ENCODE results near the gene KCNQ1.

KCNQ1 gene

DNA sequence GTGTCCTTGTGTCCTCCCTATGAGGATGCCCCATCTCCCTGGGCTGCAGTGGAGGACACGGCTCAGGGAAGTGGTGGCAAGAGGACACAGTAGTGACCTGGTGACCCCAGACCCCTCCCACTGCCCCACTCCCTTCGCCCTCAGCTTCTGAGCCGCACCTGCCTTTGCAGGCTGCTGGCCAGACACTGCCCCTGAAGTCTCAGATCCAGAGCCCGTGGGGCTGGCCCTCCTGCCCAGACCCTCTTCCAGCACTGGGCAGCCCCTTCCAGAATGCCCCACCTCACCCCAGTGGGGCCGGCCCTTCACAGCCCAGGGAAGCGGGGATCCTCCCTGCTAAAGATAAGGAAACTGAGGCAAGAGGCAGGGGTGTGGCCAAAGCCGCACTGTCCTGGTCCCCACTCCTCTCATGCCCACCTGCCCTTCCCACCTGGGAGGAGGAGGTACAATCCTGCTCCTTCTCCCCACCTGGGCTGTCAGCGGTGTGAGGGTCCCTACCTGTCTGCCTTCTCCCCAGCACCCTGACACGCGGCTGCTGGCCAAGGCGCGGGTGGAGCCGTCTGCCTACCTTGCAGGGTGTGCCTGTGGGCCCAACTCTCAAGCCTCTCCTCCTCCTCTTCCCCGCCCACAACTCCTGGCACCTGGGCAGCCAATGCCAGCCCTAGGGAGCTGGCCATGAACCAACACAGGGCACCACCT is 17.8 kb upstream of the KCNQ1 start:
- Histone ChIP-seq H3K27me3 (ENCODE audit: control insufficient read depth, insufficient read depth, low read length) (no peaks in the 10 kb centered on the region; the same call in 1 of the 2 replicates), H3K4me3 (ENCODE audit: low read depth, low read length) (no peak overlapping the region), H3K9ac (ENCODE audit: low read length) (no peak overlapping the region)

DNA sequence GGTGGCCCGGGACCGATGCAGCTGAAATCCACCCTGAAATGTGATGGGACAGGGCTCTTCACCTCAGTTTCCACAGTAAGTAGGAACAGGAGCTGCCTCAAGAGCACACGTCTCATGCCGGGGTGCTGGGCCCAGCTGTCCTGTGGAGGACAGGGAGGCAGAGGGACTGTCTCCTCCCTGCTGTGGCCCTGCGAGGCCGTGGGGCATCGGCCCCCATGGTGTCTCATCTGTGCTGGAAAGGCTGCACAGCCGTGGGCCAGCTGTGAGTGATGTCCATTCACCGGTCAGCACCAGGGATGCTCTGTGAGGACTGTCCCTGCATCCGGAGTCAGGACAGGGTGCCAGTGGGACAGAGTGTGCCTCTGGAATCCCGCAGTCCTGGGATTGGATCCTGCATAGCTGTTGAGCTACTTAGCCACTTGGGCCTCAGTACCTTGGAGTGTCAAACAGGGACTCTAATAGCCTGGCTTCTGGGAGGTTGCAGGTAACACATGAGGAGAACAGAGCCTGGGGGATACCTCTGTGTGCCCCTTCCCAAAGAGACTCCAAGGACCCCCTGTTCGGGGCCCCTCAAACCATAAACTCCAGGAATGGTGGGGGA is 17.0 kb upstream of the KCNQ1 start:
- H3K4me3 ChIP-seq (ENCODE audit: low read depth, low read length): no peak overlapping the region
- no peaks in the 10 kb centered on the region; the same call in 1 of the 2 replicates for H3K27me3 ChIP-seq (ENCODE audit: control insufficient read depth, insufficient read depth, low read length)
- no peak overlapping the region for H3K9ac ChIP-seq (ENCODE audit: low read length)
- H3K9me3 ChIP-seq (ENCODE audit: control insufficient read depth, insufficient read depth, low read depth, low read length): peaks cover 3% of the 10 kb centered on the region; the same call in 1 of the 2 replicates
- no peaks in the 10 kb centered on the region for H3K36me3 ChIP-seq (ENCODE audit: control insufficient read depth, insufficient read depth, low read length)
- no peaks in the 10 kb centered on the region for H3K4me1 ChIP-seq (ENCODE audit: control insufficient read depth, insufficient read depth, low read length)
- no peak overlapping the region for H3K27ac ChIP-seq (ENCODE audit: low read depth, low read length)

More for the DNA sequence above, 17.8 kb upstream of the KCNQ1 start:
- no peaks in the 10 kb centered on the region for H3K36me3 ChIP-seq (ENCODE audit: control insufficient read depth, insufficient read depth, low read length)
- H3K4me1 ChIP-seq (ENCODE audit: control insufficient read depth, insufficient read depth, low read length): no peaks in the 10 kb centered on the region
- H3K9me3 ChIP-seq (ENCODE audit: control insufficient read depth, insufficient read depth, low read depth, low read length): peaks cover 3% of the 10 kb centered on the region; the same call in 1 of the 2 replicates
- H3K27ac ChIP-seq (ENCODE audit: low read depth, low read length): no peak overlapping the region

DNA sequence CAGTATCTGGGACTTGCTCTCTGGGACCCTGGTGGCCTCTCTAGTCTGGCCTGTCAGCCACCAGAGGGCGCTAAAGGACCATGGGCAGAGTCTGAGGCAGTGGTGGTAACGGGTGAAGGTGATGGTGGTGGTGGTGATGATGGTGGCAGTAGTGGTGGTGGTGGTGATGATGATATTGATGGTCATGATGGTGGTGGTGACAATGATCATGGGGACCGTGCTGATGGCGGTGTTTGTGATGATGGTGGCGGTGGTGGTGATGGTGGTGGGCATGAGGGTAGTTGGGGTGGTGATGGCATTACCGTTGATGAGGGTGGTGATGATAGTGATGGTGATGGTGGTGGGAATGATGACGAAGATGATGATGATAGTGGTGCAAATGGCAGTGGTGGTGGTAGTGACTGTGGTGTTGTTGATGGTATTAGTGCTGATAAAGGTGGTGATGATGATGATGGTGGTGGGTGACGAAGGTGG is 16.4 kb upstream of the KCNQ1 start:
- Histone ChIP-seq H3K27ac (ENCODE audit: low read depth, low read length) (no peak overlapping the region), H3K9ac (ENCODE audit: low read length) (no peak overlapping the region), H3K27me3 (ENCODE audit: control insufficient read depth, insufficient read depth, low read length) (no peaks in the 10 kb centered on the region; the same call in 1 of the 2 replicates), H3K4me3 (ENCODE audit: low read depth, low read length) (no peak overlapping the region), H3K9me3 (ENCODE audit: control insufficient read depth, insufficient read depth, low read depth, low read length) (peaks cover 3% of the 10 kb centered on the region; the same call in 1 of the 2 replicates), H3K4me1 (ENCODE audit: control insufficient read depth, insufficient read depth, low read length) (no peaks in the 10 kb centered on the region), H3K36me3 (ENCODE audit: control insufficient read depth, insufficient read depth, low read length) (no peaks in the 10 kb centered on the region)

DNA sequence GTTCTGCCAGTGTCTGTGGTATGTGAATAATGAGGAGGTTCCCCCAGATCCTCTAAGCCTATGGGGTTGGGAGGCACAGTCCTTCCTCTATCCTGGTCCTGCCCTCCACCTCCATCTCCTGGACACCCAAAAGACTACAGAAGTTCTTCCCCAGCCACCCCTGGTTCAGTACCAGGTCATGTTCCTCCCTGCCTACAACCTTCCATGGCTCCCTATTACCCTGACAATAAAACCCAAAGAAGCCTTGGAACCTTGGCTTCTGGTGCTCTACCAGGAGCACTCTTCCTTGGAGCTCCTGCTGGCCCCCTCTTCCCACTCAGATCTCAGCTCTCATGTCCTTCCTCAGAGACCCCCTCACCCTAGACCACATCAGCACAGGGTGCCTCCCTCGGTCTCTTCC is 13.4 kb upstream of the KCNQ1 start:
- Histone ChIP-seq H3K36me3 (ENCODE audit: control insufficient read depth, insufficient read depth, low read length) (no peaks in the 10 kb centered on the region), H3K27me3 (ENCODE audit: control insufficient read depth, insufficient read depth, low read length) (peaks cover 15% of the 10 kb centered on the region; the same call in 1 of the 2 replicates), H3K27ac (ENCODE audit: low read depth, low read length) (no peak overlapping the region), H3K9ac (ENCODE audit: low read length) (no peak overlapping the region), H3K9me3 (ENCODE audit: control insufficient read depth, insufficient read depth, low read depth, low read length) (peaks cover 3% of the 10 kb centered on the region; the same call in 1 of the 2 replicates), H3K4me1 (ENCODE audit: control insufficient read depth, insufficient read depth, low read length) (no peaks in the 10 kb centered on the region), H3K4me3 (ENCODE audit: low read depth, low read length) (no peak overlapping the region)

DNA sequence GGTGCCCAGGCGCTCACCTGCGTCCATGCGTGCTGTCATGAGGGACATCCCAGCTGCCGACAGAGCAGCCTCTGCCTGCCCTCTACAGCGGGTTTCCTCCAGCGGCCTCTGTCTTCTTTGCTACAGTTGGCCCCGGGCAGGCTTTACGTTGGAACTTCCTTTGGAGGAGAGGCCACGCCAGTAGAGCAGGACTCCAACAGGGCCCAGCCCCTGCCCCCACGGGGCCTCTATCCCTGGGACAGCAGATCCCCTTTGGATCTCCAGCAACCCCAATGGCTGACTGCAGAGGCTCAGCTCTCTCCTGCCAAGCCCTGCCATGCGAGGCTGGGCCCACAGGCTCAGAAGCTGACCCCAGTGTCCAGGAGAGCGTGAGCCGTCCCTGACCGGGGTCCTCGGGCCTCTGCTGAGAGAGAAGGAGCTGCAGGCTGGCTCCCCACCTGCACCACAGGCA is 12.6 kb upstream of the KCNQ1 start:
- Histone ChIP-seq H3K9me3 (ENCODE audit: control insufficient read depth, insufficient read depth, low read depth, low read length) (peaks cover 3% of the 10 kb centered on the region; the same call in 1 of the 2 replicates), H3K27ac (ENCODE audit: low read depth, low read length) (no peak overlapping the region), H3K4me1 (ENCODE audit: control insufficient read depth, insufficient read depth, low read length) (no peaks in the 10 kb centered on the region), H3K4me3 (ENCODE audit: low read depth, low read length) (no peak overlapping the region), H3K27me3 (ENCODE audit: control insufficient read depth, insufficient read depth, low read length) (peaks cover 19% of the 10 kb centered on the region), H3K36me3 (ENCODE audit: control insufficient read depth, insufficient read depth, low read length) (no peaks in the 10 kb centered on the region), H3K9ac (ENCODE audit: low read length) (no peak overlapping the region)

DNA sequence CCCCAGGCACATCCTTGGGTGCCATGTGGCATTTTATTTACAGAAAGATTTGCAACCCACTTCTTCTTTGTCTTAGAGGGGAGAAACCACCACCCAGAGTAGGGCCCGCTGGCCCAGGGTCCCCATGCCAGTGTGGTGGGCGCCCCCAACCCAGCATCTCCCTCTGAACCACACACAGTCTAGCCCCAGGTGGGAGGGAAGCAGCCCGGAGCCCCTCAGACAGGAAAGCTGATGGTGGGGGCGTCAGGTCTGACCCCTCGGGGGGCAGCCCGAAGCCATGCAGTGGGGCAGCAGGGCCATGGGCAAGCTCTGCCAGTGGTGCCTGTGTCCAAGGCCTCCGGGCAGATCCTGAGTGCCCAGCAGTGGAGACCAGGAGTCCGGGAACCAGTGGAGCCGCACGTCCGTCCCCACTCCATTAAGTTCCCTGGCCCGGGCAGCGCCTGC is 12.2 kb upstream of the KCNQ1 start:
- H3K27me3 ChIP-seq (ENCODE audit: control insufficient read depth, insufficient read depth, low read length): peaks cover 23% of the 10 kb centered on the region
- no peak overlapping the region for H3K4me3 ChIP-seq (ENCODE audit: low read depth, low read length)
- no peak overlapping the region for H3K27ac ChIP-seq (ENCODE audit: low read depth, low read length)
- no peaks in the 10 kb centered on the region for H3K36me3 ChIP-seq (ENCODE audit: control insufficient read depth, insufficient read depth, low read length)
- no peak overlapping the region for H3K9ac ChIP-seq (ENCODE audit: low read length)
- H3K9me3 ChIP-seq (ENCODE audit: control insufficient read depth, insufficient read depth, low read depth, low read length): peaks cover 3% of the 10 kb centered on the region; the same call in 1 of the 2 replicates
- H3K4me1 ChIP-seq (ENCODE audit: control insufficient read depth, insufficient read depth, low read length): no peaks in the 10 kb centered on the region

DNA sequence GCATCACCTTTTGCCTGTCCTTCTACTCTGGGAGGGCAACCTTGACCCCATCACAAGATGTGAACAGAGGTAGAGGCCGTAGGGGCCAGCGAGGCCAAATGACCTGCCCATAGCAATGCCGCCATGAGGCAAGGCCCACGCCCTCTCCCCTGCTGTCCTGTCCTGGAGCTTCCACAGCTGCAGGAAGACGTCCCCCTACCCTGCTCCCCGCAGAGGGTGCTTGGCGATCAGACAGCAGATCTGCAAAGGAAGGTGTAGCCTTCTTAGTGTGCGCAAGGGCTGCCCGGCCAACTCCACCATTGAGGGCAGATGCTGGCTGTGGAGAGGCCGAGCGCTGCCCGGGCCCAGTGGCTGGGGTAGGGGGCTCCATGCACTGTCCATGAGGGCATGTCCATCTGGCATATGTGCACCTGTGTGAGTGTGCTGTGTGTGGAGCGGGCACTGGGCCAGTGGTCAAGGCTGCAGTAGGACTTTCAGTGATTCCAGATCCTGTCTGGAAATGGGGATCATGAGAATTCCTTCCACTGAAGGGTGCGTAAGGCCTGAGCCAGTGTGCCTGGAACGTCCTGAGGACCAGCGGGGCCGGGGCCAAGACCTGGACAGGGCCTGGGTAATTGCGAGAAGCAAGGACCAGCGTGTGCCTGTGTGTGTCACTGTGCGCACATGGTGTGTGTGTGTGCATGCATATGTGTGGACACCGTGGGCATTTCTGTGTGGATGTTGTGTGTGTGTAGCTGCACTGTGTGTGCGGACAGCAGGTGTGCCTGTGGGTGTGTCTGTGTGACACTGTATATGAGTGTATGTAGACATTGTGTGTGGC is 11.5 kb upstream of the KCNQ1 start:
- Histone ChIP-seq H3K27me3 (ENCODE audit: control insufficient read depth, insufficient read depth, low read length) (peaks cover 29% of the 10 kb centered on the region), H3K9me3 (ENCODE audit: control insufficient read depth, insufficient read depth, low read depth, low read length) (peaks cover 3% of the 10 kb centered on the region; the same call in 1 of the 2 replicates), H3K4me3 (ENCODE audit: low read depth, low read length) (no peak overlapping the region), H3K27ac (ENCODE audit: low read depth, low read length) (no peak overlapping the region), H3K36me3 (ENCODE audit: control insufficient read depth, insufficient read depth, low read length) (no peaks in the 10 kb centered on the region), H3K9ac (ENCODE audit: low read length) (no peak overlapping the region), H3K4me1 (ENCODE audit: control insufficient read depth, insufficient read depth, low read length) (no peaks in the 10 kb centered on the region)

DNA sequence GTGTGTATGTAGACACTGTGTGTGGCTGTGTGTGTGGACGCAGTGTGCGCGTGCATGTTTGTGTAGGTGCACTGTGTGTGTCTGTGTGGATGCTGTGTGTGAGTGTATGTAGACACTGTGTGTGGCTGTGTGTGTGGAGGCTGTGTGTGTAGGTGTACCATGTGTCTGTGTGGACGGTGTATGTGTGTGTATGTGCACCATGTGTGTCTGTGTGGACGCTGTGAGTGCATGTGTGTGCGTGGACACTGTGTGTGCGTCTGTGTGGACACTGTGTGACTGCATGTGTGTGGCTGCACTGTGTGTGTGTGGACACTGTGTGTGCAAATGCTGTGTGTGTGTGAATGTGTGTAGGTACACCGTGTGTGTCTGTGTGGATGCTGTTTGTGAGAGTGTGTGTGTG is 10.8 kb upstream of the KCNQ1 start:
- H3K9ac ChIP-seq (ENCODE audit: low read length): no peak overlapping the region
- H3K4me3 ChIP-seq (ENCODE audit: low read depth, low read length): no peak overlapping the region
- no peaks in the 10 kb centered on the region for H3K4me1 ChIP-seq (ENCODE audit: control insufficient read depth, insufficient read depth, low read length)
- peaks cover 3% of the 10 kb centered on the region; the same call in 1 of the 2 replicates for H3K9me3 ChIP-seq (ENCODE audit: control insufficient read depth, insufficient read depth, low read depth, low read length)
- H3K36me3 ChIP-seq (ENCODE audit: control insufficient read depth, insufficient read depth, low read length): no peaks in the 10 kb centered on the region
- H3K27me3 ChIP-seq (ENCODE audit: control insufficient read depth, insufficient read depth, low read length): peaks cover 36% of the 10 kb centered on the region
- no peak overlapping the region for H3K27ac ChIP-seq (ENCODE audit: low read depth, low read length)

DNA sequence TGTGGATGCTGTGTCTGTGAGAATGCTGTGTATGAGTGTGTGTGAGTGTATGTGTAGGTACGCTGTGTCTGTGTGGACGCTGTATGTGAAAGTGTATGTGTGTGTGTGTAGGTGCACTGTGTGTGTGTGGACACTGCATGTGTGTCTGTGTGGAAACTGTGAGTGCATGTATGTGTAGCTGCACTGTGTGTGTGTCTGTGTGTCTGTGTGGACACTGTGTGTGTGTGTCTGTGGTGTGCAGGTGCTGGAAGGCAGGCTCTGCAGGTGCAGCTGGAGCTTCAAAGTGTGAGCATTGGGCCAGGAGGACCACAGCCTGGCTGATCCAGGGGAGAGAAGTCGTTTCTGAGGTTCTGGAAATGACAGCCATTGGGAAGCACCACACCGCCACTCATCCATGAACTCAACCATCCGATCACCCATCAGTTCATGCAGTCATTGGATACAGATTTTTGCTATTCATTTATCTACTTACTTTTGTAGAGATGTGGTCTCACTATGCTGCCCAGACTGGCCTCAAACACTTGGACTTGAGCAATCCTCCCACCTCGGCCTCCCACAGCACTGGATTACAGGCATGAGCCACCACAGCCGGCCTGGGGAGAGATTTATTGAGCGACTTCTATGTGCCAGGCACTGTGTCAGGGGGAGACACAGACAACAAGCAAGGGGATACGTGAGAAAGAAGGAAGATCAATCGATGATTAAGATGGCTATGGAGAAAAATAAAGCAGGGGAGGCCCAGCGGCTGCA is 10.1 kb upstream of the KCNQ1 start:
- Histone ChIP-seq H3K27me3 (ENCODE audit: control insufficient read depth, insufficient read depth, low read length) (peaks cover 39% of the 10 kb centered on the region), H3K36me3 (ENCODE audit: control insufficient read depth, insufficient read depth, low read length) (no peaks in the 10 kb centered on the region), H3K4me1 (ENCODE audit: control insufficient read depth, insufficient read depth, low read length) (no peaks in the 10 kb centered on the region), H3K9me3 (ENCODE audit: control insufficient read depth, insufficient read depth, low read depth, low read length) (no peaks in the 10 kb centered on the region; the same call in 1 of the 2 replicates), H3K9ac (ENCODE audit: low read length) (no peak overlapping the region), H3K4me3 (ENCODE audit: low read depth, low read length) (no peak overlapping the region), H3K27ac (ENCODE audit: low read depth, low read length) (no peak overlapping the region)

DNA sequence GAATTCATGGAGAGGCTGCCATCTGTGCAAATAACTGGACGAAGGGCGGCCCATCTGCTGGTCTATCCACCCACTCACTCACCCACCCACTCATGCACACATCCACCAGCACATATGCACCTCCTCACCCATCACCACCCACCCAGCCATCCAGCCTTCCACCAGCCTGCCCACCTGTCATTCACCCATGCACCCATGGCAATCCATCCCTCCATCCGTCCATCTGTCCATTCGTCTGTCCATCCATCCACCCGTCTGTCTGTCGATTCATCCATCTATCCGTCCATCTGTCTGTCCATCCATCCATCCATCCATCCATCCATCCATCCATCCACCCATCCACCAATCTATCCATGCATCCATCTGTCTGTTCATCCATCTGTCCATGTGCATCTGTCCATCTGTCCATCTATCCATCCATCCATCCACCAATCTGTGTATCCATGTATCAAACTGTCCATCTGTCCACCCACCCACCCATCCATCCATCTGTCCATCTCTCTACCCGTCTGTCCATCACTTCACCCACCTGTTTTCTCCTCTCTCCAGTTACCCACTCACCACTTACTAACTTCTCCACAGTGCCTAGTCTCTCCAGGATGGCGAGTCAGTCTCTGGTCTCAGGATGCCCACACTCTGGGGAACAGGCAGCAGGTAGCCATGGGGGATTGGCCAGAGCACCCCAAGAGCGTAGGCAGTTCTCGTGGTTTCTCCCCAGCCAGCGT is 9.4 kb upstream of the KCNQ1 start:
- Histone ChIP-seq H3K4me1 (ENCODE audit: control insufficient read depth, insufficient read depth, low read length) (no peaks in the 10 kb centered on the region), H3K4me3 (ENCODE audit: low read depth, low read length) (no peak overlapping the region), H3K27ac (ENCODE audit: low read depth, low read length) (no peak overlapping the region), H3K27me3 (ENCODE audit: control insufficient read depth, insufficient read depth, low read length) (peaks cover 47% of the 10 kb centered on the region), H3K9ac (ENCODE audit: low read length) (no peak overlapping the region), H3K9me3 (ENCODE audit: control insufficient read depth, insufficient read depth, low read depth, low read length) (no peaks in the 10 kb centered on the region; the same call in 1 of the 2 replicates), H3K36me3 (ENCODE audit: control insufficient read depth, insufficient read depth, low read length) (no peaks in the 10 kb centered on the region)
